Brain microvascular endothelial cell (primary cell): ENCODE measurements around the gene LIN28B.

Experiments
- DNase-seq: peaks from one replicate; pipeline ENCODE4 v3.0.0-alpha.2; 2020
- H3K27ac ChIP-seq: fragments of 250-450 bp; sonication (Bioruptor Pico); 2 replicates; pipeline ENCODE4 v1.5.1; 2020; ENCODE audit warnings: mild to moderate bottlenecking, moderate library complexity
- H3K27me3 ChIP-seq: fragments of 250-450 bp; sonication (Bioruptor Pico); replicated peaks from 2 replicates; pipeline ENCODE4 v1.5.1; 2020; ENCODE audit warnings: mild to moderate bottlenecking
- H3K36me3 ChIP-seq: fragments of 250-450 bp; sonication (Bioruptor Pico); replicated peaks from 2 replicates; pipeline ENCODE4 v1.5.1; 2020; ENCODE audit warnings: mild to moderate bottlenecking
- H3K4me3 ChIP-seq: 2 replicates; pipeline ENCODE4 v1.5.1; 2011; ENCODE audit warnings: low read depth, mild to moderate bottlenecking, control low read depth, low read length, moderate library complexity
- CTCF ChIP-seq: IDR thresholded peaks from 2 replicates; pipeline ENCODE4 v1.5.1; 2011; ENCODE audit warnings: low read depth, mild to moderate bottlenecking, moderate library complexity, low read length, control low read depth, inconsistent platforms; ENCODE audit errors: missing control alignments
- in situ Hi-C: cut with HindIII; loops from 2 replicates; pipeline ENCODE4 v1.10.0; 2017; ENCODE audit warnings: low sequenced_read_pairs, low pct_ligation_motif_present

LIN28B gene

DNA sequence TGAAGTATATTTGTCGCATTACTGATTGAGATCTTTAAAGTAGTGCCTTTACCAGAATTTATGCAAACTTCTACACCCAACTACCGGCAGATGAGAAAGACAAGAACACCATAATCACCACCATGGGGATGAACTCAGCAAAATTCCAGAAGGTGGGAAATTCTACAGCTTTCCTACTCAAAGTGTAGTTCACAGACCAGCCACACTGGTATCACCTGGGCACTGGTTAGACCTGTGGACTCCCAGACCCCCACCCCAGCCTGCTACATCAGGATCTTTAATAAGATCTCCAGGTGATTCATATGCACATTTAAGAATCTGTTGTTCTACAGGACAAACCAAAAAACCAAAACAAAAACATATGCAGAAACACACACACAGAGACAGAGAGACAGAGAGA lies 155.0 kb downstream of the LIN28B start:
- Histone ChIP-seq H3K27me3 (no peaks in the 10 kb centered on the region), H3K36me3 (no peaks in the 10 kb centered on the region), H3K27ac (no peak overlapping the region), H3K4me3 (no peak overlapping the region)
- no peak for TF ChIP-seq CTCF
- in situ Hi-C loops = loop anchor here (25.0 kb wide), 1 partner anchor 275 kb away; no protein-coding TSS in a partner anchor
- DNase-seq = no peak

- in situ Hi-C loops = loop anchor here (25.0 kb wide), 1 partner anchor 275 kb away; no protein-coding TSS in a partner anchor
- no peaks in the 10 kb centered on the region for H3K27me3 ChIP-seq
- no peak for DNase-seq
- H3K27ac ChIP-seq = no peak overlapping the region
- no peak overlapping the region for H3K4me3 ChIP-seq
- no peak for TF ChIP-seq CTCF
- H3K36me3 ChIP-seq = no peaks in the 10 kb centered on the region
Observed at GRCh38 chr6:105112577-105112976, 155.7 kb downstream of the LIN28B start.

DNA sequence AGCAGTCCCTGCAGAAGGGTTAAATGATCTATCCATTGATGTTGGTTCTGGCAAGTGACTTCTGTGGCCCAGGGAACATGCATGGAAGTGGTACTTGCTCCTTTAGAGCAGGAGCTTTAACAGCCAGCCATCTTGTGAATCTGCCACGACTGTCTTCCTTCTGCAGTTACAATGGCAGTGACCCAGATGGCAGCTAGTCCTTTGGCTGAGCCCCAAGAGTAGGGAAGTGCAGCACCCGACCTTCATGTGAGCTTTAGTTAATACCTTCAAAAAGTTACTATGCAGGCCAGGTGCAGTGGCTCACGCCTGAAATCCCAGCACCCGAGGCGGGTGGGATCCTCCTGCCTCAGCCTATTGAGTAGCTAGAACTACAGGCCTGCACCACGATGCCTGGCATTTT lies 156.5 kb downstream of the LIN28B start:
- Histone ChIP-seq H3K27me3 (no peaks in the 10 kb centered on the region), H3K4me3 (no peak overlapping the region), H3K36me3 (no peaks in the 10 kb centered on the region), H3K27ac (no peak overlapping the region)
- DNase-seq = no peak
- in situ Hi-C loops = loop anchor here (25.0 kb wide), 1 partner anchor 274 kb away; no protein-coding TSS in a partner anchor
- no peak for TF ChIP-seq CTCF

DNA sequence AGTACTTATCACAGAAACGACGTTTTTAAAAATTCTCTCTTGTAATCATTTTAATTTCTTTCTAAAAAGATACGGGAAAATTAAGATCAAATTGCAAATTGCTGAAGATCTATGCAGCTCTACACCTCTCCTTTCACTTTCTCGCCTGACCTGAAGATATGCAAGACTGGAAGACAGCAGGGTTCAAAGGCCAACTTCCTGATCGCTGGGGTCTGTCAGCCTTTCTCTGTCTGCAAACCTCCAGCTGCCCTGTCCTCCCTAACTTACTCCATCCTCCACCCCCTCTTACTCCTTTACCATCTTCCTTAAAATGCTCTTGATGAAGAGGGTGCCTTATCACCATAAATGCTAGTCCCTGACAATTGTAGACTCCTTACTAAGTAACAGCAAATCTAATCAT lies 159.2 kb downstream of the LIN28B start:
- in situ Hi-C loops = loop anchor here (25.0 kb wide), 1 partner anchor 271 kb away; no protein-coding TSS in a partner anchor
- TF ChIP-seq CTCF = no peak
- no peak for DNase-seq
- no peaks in the 10 kb centered on the region for H3K36me3 ChIP-seq
- H3K27me3 ChIP-seq = no peaks in the 10 kb centered on the region
- H3K4me3 ChIP-seq = no peak overlapping the region
- no peak overlapping the region for H3K27ac ChIP-seq

GRCh38 chr6:105120570-105120969 lies 163.7 kb downstream of the LIN28B start:
- in situ Hi-C loops = loop anchor here (25.0 kb wide), 1 partner anchor 267 kb away; no protein-coding TSS in a partner anchor
- no peak for DNase-seq
- H3K27ac ChIP-seq = no peak overlapping the region
- H3K27me3 ChIP-seq = no peaks in the 10 kb centered on the region
- TF ChIP-seq CTCF = no peak
- no peak overlapping the region for H3K4me3 ChIP-seq
- H3K36me3 ChIP-seq = no peaks in the 10 kb centered on the region

DNA sequence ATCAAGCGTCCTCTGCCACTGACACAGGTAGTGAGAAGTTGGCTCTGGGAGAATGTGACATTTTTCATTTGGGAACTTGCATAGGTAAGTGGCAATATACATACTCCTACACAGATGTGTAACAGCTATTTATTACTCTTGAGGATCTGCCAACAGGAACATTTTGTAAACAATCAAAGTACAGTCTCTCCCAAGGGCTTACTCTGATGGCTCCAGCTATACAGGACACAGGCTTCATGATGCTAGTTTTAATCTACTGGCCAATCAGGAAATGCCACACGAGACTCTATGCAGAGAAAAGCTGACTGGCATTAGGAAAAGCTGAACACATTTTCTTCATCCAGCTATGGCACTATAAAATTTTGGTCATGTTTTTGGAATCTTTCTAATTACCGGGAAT lies 165.1 kb downstream of the LIN28B start:
- H3K36me3 ChIP-seq = no peaks in the 10 kb centered on the region
- no peak for TF ChIP-seq CTCF
- H3K27ac ChIP-seq = no peak overlapping the region
- no peak overlapping the region for H3K4me3 ChIP-seq
- in situ Hi-C loops = loop anchor here (25.0 kb wide), 1 partner anchor 265 kb away; no protein-coding TSS in a partner anchor
- DNase-seq = no peak
- no peaks in the 10 kb centered on the region for H3K27me3 ChIP-seq
